Stimulated activated CD4-positive, alpha-beta T cell treated with anti-CD3 and anti-CD28 coated beads, Interleukin-15, amount 100 ng/mL, for 48 hours (primary cell): ENCODE measurements around the gene MDC1.
"Not testable (repeated sequence)": the region's sequence is repeated elsewhere in the genome, so short reads cannot be mapped to it uniquely, and the experiment has no call there.

Experiments
- DNase-seq, 2 donors: peaks; one replicate each; pipeline ENCODE4 v3.0.0-alpha.2; 2020; ENCODE audit warnings: low read depth in 2 of 2

Gene MDC1

DNA sequence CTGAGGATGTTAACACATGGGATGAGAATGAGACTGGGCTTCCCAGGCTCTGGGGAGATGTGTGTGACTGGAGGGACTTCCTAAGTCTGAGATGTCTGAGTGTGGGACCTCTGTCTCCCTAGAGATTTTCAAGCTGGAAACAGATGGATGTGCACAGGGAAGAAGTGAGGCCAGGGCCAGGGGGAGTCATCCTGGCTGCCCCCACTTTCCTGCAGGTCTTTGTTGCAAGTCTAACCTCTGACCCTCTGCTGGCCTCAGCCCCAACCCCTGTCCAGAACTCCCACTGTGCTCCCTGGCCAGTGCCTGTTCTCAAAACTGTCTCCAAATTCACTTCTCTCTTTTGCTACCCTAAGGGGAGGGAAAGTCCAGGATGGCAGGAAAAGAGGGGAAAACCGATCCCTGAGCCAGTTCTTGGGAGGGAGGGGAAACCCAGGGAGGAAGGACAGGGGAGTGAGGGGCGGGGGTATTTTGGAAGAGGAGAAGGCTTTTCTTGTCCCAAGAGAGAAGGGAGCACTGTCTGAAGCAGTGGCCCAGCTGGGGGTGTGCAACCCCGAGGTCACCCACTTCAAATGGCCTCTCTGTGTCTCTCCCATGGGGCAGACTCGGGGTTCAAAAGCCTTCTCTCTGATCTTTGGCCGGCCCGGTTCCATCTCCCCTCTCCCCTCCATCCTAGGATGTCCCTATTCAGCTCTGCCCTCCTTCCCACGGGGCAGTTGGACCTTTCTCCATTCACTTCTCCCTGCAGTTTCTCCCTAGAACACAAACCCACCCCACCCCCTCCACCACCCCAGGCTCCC, 33.7 kb downstream of the MDC1 start:
- DNase-seq: no peak

GRCh38 chr6:30682143-30683117, 34.7 kb downstream of the MDC1 start:
- DNase-seq: peak; percentile 82

DNA sequence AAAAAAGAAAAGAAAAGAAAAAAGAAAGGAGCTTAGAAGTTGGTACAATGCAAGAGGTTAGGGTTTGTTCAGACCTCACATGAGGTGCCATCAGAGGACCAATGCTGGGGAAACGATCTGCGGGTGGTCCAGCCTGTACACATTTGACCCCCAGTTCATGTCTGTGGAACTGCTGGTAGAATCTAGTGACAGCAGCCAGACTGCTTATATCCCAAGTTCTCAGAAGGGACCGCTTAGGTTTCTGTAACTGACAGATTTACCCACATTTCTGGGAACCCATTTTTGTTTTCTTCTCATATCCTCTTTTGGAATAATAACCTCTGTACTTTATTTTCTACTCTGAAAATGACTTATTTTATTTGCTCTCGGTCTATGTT, 35.3 kb downstream of the MDC1 start:
- DNase-seq: no peak

DNA sequence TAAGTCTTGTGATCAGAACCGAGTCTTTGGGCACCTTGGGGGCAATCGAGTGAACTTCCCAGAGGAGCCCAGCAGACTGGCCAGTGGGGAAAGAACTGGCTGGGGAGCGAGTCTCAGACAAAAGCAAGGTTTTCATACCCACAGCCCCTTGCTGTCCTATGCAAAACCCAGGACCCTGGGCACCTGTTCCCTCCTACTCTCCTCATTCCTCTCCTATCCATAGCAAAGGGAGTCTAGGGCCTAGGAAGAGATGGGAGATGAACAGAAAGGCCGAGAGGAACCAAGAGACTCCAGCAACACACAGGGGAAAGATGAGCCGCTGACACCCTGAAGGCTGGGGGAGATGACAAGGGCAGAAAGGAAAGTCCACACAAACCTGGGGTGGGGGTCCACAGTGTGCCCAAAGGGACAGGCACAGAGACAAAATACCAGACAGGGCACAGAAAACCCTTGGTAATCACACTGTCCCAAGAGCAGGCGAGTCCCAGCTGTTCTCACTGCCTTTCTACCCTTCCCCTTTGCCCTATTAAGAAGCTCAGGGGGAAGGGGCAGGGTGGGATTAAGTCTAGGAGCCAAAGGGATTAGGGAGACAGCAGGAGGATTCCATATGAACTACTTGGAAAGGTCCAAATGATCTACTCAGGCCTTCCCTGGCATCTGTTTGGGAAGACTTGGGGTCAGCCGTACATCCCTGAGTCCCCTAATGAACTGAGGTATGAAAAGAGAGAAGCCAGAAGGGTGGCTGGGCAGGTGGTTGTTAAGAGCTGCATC, 37.1 kb downstream of the MDC1 start:
- no peak for DNase-seq

GRCh38 chr6:30678964-30679726, 37.9 kb downstream of the MDC1 start:
- DNase-seq: peak; percentile 80 to 90

- DNase-seq: no peak
Observed at GRCh38 chr6:30676660-30677285, 40.3 kb downstream of the MDC1 start.

DNA sequence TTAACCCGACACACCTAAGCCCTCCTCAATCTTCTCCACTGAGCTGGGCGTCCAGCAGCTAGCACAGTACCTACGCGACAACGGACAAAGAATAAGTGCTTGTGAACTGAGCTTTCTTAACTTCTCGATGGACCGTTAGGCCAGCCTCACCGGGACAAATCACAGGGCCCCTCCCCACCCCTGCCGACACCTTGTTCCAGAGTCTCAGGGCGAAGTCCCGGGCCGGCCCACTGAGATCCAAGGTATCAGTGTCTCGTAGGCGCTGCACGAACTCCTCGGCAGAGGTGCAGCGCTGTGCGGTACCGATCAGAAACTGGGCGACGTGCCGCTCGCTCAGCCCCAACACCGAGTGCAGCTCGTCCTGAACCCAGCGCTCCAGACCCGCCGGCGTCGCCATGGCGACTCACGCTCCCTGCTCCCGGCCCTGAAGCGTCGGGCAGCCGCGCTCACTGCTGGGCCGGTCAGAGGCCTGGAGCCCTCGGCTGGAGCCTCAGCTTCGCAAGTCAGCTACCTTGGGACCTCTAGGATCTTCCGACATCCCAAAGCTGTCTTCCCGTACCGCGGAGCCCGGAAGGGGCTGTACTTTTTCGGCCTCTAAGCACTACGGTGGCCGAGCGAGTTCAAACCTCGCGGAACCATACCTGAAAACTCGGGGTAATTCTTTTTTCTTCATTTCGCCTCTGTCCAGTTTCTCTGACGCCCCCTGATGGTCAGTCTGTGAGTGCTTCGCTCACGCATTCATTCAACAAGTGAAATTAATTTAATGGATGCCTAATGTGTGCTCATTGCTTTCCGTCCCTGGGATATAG, 44.4 kb downstream of the MDC1 start, which contains the start of gene DHX16:
DHX16 (minus strand) TSS at position 562 of the 809 bp plus-strand sequence; CDS start at position 397, 165 bp downstream.
- peak; percentile 77 to 89 for DNase-seq

GRCh38 chr6:30670760-30671527, 46.1 kb downstream of the MDC1 start:
- DNase-seq: no peak

- DNase-seq: peak in 1 of 2 donors; percentile 29
Observed at GRCh38 chr6:30666300-30666699, 50.8 kb downstream of the MDC1 start.

DNA sequence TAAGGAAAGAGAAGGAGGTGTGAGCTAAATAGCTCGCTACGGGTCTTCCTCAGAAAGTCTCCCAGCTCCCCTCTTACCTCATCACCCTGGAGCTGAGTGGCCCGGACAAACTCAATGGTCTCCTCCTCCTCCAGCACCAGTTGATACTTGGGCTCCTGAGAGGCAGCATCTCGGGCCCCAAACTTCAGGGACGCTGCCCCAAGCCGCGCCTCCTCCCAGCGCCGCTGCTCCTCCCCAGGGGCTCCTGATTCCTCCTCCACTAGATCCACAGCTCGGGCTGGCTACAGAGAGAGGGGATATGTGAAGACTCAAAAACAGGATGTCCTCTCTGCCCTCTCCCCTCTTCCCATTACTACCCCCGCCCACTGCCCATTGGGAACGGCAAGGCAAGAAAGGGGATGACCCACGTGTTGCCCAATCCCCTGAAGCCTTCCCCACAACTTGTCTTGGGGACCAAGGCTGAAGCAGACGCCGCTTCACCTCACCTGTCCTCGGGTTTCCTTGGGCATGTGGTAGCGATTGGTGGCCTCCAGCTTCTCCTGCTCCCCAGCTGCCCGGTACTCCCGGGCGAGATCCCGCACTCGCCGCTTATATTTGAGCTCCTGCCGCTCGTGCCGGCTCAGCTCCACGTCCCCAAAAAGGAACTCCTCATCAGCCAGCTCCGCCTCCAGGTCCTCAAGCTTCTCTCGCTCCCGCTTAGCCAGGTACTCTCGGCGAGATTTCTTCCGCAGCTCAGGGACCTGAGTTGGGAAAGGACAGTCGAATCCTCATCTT, 51.9 kb downstream of the MDC1 start:
- no peak for DNase-seq

DNA sequence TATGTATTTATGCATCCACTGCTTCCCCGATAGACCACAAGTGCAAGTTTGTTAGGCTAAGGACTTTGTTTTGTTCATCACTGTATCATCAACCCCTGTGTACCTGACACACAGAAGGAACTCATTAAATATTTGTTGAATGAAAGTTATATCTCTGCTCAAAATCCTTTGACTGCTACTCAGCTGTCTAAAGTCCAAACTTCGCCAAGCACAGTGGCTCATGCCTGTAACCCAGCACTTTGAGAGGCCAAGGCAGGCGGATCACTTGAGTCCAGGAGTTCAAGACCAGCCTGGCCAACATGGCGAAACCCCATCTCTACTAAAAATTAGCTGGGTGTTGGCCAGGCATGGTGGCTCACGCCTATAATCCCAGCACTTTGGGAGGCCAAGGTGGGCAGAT, 59.2 kb downstream of the MDC1 start:
- DNase-seq: not testable (repeated sequence)

GRCh38 chr6:30657454-30657853, 59.6 kb downstream of the MDC1 start:
- DNase-seq: no peak

- DNase-seq: no peak
Observed at GRCh38 chr6:30656513-30656912, 60.6 kb downstream of the MDC1 start.

DNA sequence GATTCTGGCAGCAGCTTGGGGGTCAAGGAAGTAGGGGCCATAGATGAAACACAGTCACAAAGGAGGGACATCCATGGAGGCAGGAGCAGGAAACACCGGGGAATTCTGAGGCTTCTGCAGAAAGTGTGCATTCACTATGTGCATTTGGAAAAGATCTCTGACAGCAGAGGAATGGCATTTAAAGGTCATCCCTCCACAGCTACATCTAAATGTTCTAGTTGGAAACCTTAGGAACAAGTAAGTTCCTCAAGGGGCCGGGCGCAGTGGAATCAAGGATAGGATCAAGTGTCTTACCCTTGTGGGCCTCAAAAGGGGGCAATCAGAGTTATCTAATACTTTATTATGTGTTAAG, 61.4 kb downstream of the MDC1 start:
- no peak for DNase-seq

DNA sequence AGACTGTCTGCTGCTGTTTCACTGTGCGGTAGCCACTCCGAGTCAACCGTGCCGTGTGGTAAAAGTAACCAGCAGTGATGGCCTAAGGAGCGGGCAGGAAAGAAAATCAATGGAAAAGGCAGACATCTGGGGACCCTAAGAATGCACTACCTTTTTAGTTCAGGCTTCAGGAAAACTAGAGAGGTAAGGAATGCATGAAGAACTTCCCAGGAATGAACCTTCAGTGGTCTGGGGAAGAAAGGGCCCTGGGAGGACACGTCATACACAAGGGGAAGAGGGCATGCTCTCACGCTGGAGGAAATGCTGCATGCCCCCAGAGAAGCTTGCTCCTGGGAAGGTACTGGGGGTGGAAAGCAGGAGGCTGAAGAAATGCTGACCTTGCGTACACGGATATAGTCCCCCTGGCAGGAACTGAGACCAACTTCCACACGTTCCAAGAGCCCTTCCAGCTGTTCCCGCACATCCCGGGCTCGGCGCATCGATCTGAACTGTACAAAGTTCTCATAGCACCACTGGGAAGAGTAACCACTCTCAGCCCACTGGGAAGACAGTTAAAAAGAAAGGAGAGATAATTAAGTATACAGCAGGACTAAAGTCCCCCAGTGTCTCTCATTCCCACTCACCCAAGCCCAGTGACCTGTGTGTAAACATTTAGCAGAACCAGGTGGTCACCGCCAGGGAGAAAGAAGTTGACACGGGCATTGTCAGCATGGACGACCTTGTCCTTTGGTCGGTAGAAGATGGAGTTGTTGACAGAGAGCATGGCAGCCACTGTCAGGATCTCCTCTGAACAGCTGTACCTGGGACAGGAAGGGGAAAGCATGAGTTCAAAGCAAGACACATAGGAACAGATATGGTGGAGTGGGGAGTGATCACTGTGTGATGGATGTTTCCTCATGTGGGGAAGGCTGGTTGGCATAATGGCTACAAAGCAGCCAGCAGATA, 62.0 kb downstream of the MDC1 start:
- DNase-seq: no peak

- no peak for DNase-seq
Observed at GRCh38 chr6:30651143-30651542, 65.9 kb downstream of the MDC1 start.
